Suppressor macrophage treated with lipopolysaccharide for 1 hour (primary cell): ENCODE results near the gene ANK2.
"Not testable (repeated sequence)": the region's sequence is repeated elsewhere in the genome, so short reads cannot be mapped to it uniquely, and the experiment has no call there.

Experiments
- DNase-seq, 3 donors: peaks; one replicate each; pipeline ENCODE4 v3.0.0-alpha.2; 2020 to 2022

ANK2 gene

DNA sequence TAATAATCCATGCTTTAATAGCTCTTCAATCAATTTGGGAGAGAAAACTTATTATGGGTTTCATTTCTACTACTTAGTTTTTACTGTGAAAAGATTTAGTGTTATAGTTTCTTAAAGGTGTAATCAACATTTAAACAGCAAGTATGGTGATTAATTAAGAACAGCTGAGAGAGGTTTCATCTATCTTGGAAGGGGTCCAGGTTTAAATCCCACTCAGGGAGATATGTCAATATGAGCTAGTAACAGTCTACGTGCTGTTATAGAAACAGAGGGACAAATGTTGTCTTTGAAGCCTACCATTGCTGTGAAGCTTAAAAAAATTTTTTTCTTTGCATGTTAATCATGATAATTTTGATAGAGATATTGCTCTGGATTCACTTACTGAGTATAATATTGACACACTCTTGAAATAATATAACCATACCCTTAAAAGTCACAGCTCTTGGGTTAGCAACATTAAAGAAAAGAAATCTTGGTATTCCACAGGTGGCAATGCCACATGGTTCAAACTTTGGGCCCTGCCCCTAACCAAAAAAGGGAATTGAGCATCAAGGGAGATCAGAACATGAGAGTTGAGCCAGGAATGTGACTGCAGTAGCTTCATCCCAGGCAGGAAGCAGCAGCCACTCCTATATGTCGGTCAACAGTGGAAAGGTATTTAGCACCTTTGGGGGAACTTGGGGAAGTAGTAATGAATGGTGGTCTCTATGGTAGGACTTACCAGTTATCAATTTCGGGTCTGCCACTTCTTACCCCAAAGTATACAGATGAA is 107.8 kb downstream of the ANK2 start:
- DNase-seq = no peak

DNA sequence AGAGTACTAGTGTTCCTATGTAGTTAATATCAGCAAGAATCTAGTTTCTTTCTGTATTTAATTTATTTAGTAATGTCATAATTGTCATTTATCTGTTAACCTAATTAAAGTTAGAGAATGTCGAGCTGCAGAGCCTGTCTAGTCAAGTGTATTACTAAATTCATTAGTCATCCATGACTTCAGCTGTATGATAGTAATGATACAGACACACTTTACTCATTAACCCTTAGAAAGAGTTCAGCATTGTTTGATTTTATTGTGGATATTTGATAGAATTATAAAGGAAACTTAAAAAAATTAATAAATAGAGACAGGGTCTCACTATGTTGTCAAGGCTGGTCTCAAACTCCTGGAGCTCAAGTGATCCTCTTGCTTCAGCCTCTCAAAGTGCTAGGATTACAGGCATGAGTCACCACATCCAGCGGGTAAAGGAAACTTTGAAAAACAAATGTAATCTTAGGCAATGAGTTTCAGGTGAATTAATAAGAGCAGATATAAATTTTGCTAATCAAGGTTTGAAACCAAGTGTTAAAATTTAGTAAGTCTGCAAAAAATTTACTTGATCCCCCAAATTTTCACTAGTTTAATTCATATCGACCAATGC is 110.6 kb downstream of the ANK2 start:
- no peak for DNase-seq

DNA sequence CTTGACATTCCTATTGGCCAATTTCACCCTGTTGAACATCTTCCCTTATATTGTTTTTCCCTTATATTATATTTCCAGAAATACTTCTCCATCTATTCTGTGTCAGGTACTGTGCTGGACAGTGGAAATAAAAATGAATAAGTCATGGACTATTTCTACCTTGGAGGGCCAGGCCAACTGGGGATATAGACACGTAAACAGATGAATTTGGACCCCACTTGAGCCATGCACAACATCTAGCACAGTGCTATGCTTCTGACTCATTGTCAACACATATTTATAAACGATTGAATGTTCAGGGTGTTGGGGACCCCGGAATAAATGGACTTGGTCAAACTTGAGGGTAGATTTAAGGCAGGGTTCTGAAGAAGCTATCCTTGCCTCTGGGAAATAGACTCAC is 111.1 kb downstream of the ANK2 start:
- DNase-seq = no peak

DNA sequence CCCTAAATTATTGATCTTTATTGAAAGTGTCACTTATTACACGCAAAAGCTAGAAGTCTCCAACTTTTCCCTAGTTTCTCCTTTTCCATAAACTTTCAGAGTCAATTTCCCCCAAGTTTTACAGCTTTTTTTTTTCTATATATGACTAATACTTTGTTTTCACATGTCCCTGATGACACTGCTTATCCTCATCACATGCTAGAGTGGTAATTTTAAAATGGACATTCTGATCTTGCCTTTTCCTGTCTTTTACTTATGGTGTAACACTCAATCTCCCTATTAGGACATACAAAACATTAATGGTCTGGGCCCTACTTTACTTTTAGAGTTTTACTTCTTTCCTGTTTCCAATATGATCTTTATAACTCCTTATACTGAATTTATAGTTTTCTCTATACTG is 112.6 kb downstream of the ANK2 start:
- peak in 2 of 3 donors; percentile 2 to 20 for DNase-seq

DNA sequence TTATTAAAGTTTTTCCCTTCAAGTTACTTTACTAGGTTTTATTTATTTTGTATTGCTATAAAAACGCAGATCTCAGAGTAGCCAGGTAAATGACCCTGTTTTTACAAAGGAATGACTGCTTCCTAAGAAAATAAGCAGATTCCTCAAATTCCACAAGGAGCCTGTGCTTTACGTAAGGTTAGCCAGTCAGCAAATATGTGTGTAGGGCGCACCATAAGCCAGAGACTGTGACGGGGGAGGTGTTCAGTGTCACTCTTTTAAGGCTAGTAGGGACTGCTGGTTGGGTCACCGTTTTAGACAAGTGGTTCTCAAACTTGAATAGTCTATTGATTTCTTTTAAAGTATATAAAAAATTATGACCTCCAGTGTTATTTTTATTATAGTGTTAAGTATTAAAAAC is 119.9 kb downstream of the ANK2 start:
- DNase-seq = no peak

DNA sequence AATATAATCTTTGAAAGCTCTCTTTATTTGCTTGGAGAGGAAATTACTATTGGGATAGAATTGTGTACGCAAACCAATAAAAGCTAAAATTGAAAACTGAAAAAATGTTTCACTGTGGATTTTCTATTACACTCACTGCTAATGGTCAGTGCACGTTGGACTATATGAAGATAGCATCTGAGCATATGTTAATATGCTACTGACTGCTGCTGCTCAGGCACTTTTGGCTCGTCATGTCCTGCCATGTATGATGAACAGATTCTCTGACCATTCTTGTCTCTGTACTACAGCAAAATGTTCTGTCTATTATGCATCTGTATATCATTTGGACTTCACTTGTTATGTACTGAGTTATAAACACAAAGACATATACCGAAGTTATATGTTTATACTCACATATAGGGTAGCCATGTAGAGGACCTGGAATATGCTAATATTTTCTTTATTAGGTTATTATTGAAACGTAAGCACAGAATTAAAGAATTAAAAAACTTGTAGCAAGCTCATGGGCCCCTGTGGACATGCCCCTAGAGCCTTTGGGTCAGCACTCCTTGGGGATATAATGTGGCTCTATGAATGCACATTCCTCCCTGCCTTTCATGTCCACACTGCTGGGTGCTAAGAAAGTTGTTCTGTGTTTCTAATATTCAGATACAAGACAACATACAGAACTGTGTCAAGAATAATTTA is 120.8 kb downstream of the ANK2 start:
- no peak for DNase-seq

DNA sequence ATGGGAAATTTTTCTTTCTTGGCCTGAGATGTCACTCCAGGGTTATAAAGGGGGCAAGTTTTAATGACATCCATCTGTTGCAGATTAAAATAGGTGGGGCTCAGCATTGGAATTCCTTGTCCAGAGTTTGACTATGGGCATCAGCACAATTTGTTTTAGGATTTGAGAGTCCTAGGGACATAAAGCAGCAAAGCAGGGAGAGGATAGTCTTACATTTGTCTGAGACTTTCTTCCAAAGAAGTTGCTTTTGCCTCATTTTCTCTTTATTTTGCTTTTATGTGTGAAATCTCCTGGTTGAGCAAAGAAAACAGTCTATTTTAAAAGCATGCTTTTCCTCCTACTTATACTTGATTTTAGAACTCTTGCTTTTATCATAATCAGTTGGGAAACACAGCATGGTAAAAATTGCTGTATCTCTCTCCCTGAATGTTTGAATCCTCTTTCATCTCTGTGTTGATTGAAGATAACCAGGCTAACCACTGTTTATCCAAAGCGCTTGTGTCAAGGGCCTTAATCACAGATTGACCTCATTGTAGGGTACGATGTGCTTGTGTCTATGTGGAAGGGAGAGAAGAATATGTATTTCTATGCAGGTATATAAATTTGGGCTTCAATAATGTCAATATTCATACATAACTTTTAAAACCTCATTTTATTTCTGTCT is 121.5 kb downstream of the ANK2 start:
- DNase-seq = no peak

DNA sequence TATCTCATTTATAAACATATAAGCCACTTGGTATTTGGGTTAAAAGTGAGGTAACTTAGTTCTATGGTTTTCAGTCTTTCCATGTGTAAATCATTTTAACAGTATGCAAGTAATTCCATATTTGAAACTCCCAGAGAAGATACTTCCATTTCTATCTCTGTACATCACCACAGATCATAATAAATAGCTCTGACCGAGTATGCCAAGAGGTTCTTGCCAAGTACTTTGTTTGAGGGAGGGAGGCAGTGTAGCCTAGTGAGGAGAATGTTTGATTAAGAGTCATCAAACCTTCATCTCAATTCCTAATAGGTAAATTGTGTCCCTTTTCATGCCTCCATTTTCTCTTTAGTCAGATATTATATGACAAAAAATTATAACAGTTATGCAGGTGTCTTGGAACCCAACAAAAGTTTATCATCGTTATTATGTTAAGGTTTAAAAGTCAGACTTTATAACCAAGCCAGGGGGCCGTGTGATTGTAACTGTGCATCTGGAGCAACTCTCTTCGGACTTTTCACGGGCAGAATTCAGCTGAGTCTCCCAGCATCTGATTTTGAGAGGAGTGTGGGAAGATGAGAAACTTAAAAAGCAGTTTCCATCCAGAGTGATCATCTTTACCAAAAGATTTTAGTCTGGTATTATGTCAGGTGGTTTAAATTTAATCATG is 123.8 kb downstream of the ANK2 start:
- DNase-seq = no peak

DNA sequence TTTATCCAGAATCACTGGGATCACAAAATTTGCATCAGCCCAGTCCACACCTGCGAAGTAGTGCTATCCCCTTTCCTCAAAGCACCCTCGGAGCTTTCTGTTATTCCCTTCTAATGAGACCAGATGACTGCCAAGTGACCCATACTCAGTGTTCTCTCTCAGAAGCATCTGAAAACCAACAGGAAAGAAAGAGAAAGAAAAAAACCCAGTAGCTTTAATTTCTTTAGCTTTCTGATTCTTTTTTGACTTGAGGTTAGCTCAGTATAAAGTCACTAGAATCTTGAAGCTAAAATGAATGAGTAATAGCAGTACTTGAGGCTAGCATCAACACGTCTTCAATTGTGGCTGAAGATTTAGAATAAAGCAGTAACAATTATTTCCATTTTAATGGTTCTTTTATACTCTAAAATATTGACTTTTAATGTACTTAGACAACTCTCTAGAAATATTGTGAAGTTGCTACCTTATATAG is 124.4 kb downstream of the ANK2 start:
- DNase-seq = no peak

DNA sequence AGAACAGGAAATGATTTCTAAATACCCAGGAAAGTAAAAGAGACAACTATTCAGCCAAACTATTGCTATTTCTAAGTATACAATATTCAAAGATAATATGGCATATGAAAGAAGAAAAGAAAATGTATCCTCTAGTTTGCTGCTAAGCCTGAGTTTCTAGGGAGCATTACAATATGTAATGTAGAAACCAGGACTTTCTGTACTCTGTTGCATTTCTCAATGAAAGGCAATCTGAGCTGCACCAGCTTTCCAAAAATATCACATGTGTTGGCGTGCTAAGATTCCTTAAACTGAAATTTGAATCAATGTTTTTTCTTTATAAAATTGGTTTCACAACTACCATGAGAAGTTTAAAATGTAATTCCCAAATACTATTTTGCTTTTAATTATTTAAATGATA is 129.6 kb downstream of the ANK2 start:
- no peak for DNase-seq

DNA sequence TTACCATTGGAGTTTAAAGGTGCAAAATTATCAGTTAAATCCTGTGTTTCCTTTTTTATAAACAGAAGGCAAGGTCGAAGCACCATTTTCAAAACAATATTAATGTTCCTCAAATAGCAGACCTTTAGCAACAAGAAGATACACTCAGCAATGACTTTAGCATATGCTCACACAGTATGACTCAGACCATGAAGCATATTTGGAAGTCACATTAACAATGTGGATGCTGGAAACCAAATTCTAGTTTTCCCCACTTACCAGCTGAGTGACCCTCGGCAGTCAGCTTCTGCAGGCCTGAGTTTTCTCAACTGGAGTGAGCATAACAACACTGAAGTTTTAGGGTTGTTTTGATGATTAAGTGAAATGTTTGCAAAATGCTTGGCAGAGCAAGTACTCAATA is 130.5 kb downstream of the ANK2 start:
- no peak for DNase-seq

DNA sequence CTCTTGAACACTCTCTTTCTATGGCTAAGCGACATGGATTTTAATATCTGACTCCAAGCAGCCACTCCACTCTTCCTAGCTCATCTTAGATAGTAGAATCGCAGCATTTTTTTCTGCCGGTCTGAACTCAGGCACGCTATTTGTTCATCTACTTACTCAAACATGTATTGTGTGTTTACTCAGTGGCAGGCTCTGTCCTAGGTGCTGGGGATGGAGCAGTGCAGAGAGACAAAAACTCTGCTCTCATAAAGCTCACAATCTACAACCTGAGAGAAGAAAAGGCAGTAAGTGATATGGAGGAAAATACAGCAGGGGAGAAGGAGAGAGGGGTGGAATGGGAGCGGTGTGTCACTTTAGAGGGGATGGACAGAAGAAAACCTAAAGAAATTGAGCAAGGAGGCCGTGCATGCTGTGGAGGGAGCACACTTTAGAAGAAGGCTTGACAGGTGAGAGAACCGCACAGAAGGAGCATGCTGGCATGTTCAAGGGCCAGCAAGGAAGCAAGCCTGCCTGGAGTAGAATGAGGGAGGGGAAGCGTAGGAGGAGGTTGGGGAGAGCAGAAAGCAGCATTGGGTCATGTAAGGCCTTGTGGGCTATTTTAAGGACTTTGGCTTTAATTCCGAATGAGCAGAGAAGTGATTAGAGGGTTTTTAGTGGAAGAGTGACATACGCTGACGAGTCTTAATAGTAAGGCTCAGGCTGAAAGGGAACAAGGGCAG is 132.0 kb downstream of the ANK2 start:
- no peak for DNase-seq

DNA sequence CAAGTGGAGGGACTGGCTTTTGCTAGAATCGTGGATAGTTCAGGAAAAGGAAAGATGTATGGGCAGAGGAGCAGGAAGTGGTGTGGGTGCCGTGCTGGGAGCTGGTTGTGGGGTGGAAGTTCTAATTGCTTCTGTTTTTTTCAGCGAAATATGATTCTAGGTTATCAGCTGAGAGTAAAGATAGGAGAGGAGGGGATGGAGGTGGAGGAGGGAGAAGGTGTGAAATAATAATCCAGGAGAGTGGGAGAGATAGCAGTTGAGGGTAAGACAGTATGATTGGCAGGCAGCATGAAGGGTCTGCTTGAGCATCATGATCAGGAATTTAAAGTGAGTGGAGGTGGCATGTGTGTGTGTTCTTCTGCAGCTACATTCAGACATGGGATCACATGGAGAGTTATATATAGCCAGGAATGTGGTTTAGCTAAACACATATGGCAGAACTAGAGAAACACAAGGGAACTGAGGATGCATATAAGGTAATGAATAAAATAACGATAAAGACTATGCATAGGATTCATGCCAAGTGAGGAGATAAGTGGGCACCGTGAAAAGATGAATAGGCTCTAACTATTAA is 133.7 kb downstream of the ANK2 start:
- DNase-seq = no peak

DNA sequence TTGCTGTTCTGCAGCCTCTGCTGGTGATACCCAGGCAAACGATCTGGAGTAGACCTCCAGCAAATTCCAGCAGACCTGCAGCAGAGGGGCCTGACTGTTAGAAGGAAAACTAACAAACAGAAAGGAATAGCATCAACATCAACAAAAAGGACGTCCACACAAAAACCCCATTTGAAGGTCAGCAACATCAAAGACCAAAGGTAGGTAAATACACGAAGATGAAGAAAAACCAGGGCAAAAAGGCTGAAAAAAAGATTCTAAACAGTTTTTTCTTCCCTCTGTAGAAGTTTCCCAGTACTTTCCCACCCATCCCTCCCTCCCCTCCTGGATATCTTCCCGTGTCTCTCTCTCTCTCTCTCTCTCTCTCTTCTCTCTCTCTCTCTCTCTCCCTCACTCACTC is 136.8 kb downstream of the ANK2 start:
- not testable (repeated sequence) for DNase-seq

DNA sequence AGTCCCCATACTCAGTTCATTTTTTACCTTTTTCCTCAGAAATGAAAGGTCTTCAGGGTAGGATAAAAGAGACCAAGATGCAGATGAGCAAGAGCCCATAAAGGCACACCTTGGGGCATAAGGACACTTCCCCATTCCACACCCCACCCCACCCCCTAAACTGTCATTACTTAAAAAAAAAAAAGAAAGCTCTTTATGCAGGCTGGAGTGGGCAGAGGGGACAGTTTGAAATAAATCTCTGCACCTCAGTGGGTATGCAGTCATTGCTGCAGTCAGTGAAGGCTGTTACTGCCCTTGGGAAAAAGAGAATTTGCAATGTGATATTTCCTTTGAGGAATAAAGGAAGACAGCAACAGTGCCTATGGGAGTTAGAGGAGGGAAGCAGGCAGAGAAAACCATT is 137.5 kb downstream of the ANK2 start:
- DNase-seq = no peak

DNA sequence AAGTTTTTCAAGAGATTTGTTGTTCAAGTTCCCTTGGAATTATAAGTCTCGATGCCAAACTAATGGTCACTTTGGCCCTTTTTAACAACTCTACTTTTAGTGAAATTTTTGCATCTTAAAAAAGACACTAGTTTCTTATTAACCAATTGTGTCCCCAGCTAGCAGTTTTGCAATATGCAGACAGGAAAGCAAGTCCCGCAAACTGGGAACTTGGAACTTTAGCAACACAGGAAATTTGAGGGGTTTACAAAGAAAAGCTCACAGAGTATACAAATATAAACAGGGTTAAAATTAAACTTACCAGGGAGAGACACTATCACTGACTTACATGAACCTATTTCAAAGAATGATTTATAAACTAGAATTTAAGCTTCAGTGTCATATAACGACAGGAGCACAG is 137.9 kb downstream of the ANK2 start:
- DNase-seq = peak in 1 of 3 donors; percentile 5

DNA sequence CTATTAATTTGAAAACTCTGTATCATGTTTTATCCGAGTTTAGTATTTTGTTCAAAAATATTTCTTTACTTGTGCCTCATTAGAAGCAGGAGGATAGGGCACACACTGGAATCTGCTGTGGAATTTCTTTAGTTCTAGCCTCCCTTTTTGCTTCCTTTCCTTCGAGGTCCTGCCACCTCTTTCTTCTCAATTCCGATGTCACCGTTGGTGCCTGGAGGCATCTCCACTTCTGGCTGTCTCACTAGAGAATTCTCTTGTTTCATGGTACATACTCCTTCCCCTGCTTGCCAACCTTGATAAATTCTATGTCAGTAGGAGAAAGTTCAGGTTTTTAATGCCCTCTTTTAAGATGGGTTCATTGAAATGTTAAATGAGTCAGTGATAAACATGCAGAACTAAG is 140.1 kb downstream of the ANK2 start:
- DNase-seq = no peak

DNA sequence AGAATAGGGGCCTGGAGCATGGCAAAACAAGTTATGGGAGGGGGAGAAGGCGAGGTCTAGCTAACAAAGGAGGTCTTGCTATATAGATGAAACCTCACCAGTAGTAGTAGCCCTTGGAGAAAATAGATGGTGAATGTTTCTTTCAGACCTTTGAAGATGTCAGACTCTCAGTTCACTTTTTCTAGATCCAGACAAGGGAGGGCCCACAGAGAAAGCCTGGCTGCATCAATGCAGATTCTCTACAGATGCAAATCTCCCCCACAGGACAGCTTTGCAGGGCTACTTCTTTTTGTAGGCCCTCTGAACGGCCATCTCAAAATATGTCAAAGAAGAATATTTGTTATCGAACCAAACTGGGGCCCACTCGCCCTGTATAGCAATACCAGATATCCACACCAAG is 159.7 kb downstream of the ANK2 start:
- no peak for DNase-seq

DNA sequence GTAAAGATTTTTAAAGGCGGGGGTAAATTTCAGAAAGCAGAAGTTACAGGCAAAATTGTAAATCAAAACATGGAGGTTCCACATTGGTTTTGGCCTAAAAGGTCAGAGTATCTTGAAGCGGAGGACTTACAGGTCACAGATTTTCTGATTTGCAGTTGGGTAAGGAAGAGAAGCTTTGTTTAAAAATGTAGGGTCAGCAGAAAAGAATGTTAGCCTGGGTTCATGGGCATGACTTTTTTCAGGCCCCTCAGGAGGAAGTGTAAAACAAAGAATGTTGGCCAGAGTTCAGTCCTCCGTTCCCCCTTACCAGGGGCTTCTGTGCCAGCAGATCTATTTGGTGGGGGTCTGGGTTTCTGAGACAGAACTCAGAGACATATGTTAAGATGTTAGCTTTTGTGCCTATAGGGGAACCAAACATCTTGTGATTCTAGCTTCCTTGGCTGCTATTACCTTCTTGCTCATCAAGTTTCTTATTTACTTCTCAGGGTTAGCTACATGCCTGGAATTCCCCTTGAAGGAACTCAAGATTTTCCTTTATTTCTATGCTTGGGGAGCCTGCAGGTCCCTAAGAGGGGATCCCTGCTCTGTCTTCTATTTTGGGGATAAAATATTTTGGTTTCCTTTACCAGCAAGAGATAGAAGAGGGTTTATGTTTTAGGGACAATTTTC is 160.3 kb downstream of the ANK2 start:
- no peak for DNase-seq

DNA sequence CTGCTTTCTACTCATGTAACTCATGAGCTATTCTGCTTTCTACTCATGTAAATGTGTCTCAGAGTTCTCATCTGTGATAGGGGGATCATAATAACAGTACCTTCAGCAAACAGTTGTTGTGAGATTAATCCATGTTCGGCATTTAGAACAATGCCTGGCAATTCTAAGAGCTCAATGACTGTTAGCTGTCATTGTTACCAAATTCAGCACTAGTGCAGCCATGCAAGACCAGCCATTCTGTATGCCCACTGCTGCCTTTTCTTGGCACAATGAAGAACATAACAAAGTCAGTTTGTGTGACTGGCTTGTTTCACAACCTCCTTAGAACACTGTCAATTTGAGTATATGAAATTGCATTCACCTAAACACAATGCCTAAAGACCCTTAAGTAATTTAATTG is 163.2 kb downstream of the ANK2 start:
- DNase-seq = no peak

DNA sequence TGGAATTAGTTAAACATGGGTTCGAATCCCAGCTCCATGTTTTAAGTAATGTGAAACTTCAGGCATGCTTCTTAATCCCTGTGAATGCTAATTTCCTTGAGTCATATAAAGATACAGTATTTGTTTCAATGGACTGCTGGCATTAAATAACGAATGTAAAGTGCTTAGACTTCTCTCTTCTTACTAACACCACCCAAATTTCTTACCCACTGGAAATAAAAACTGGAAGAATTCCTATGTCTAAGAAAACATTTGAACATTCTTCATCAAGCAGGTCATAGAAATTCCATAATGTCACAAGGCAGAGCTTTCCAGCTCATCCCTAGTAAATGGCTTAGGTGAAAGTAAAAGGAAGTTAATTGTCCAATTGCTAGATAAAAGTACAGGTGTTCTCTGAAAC is 172.5 kb downstream of the ANK2 start:
- DNase-seq = no peak
